GM23248 (cell line): ENCODE data around the gene FBN3.

Source experiments
- EZH2 ChIP-seq: fragments of 200-600 bp; sonication (generic); IDR thresholded peaks from 2 replicates; pipeline ENCODE4 v1.6.1; 2018; ENCODE audit warnings: antibody characterized with exemption, mild to moderate bottlenecking; ENCODE audit not compliant: insufficient read depth, poor library complexity, severe bottlenecking
- EZH2phosphoT487 ChIP-seq: fragments of 200-600 bp; sonication (generic); IDR thresholded peaks from 2 replicates; pipeline ENCODE4 v1.6.1; 2018; ENCODE audit warnings: antibody characterized with exemption, moderate library complexity, mild to moderate bottlenecking, low read depth; ENCODE audit not compliant: insufficient read depth

- TF ChIP-seq EZH2 (no peak), EZH2phosphoT487 (no peak)
These were observed 131.6 kb downstream of the FBN3 start for GRCh38 chr19:8017808-8018207.
